ENCODE measurements around the gene PTPRE.

PTPRE gene

DNA sequence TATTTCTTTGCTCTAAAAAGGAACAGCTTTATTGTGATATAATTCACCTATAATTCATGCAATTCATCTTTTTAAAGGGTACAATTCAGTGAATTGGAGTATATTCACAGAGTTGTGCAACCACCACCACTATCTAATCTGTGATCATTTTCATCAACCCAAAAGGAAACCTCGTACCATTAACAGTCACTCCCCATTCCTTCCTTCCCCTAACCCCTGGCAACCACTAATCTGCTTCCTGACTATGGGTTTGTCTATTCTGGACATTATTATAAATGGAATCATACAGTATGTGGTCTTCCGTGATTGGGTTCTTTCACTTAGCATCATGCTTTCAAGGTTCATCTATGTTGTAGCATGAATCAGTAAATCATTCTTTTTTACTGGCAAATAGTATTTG, 167.0 kb downstream of the PTPRE start:
- no peak for DNase-seq (ENCODE audit: low read depth in 1 of 2, low spot score in 1 of 2)
- H3K27ac ChIP-seq (replicated peaks), result no peak overlapping the region
- no peak overlapping the region for H3K4me3 ChIP-seq (replicated peaks; ENCODE audit: insufficient read depth, low read length)
- TF ChIP-seq SPI1 (IDR thresholded peaks at IDR 0.05; ENCODE audit: borderline replicate concordance, low read depth) (no peak), POLR2AphosphoS5 (IDR thresholded peaks at IDR 0.05; ENCODE audit: low read depth) (no peak), GABPA (IDR thresholded peaks at IDR 0.05; ENCODE audit: low read depth) (no peak)
- TF ChIP-seq, protein P1, sequence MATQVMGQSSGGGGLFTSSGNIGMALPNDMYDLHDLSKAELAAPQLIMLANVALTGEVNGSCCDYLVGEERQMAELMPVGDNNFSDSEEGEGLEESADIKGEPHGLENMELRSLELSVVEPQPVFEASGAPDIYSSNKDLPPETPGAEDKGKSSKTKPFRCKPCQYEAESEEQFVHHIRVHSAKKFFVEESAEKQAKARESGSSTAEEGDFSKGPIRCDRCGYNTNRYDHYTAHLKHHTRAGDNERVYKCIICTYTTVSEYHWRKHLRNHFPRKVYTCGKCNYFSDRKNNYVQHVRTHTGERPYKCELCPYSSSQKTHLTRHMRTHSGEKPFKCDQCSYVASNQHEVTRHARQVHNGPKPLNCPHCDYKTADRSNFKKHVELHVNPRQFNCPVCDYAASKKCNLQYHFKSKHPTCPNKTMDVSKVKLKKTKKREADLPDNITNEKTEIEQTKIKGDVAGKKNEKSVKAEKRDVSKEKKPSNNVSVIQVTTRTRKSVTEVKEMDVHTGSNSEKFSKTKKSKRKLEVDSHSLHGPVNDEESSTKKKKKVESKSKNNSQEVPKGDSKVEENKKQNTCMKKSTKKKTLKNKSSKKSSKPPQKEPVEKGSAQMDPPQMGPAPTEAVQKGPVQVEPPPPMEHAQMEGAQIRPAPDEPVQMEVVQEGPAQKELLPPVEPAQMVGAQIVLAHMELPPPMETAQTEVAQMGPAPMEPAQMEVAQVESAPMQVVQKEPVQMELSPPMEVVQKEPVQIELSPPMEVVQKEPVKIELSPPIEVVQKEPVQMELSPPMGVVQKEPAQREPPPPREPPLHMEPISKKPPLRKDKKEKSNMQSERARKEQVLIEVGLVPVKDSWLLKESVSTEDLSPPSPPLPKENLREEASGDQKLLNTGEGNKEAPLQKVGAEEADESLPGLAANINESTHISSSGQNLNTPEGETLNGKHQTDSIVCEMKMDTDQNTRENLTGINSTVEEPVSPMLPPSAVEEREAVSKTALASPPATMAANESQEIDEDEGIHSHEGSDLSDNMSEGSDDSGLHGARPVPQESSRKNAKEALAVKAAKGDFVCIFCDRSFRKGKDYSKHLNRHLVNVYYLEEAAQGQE (IDR thresholded peaks at IDR 0.05; ENCODE audit: insufficient replicate concordance, low read depth), result no peak
- TF ChIP-seq, protein P2, sequence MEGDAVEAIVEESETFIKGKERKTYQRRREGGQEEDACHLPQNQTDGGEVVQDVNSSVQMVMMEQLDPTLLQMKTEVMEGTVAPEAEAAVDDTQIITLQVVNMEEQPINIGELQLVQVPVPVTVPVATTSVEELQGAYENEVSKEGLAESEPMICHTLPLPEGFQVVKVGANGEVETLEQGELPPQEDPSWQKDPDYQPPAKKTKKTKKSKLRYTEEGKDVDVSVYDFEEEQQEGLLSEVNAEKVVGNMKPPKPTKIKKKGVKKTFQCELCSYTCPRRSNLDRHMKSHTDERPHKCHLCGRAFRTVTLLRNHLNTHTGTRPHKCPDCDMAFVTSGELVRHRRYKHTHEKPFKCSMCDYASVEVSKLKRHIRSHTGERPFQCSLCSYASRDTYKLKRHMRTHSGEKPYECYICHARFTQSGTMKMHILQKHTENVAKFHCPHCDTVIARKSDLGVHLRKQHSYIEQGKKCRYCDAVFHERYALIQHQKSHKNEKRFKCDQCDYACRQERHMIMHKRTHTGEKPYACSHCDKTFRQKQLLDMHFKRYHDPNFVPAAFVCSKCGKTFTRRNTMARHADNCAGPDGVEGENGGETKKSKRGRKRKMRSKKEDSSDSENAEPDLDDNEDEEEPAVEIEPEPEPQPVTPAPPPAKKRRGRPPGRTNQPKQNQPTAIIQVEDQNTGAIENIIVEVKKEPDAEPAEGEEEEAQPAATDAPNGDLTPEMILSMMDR (IDR thresholded peaks at IDR 0.05; ENCODE audit: insufficient read depth, low read length), result no peak
- H3K27me3 ChIP-seq (ENCODE audit: insufficient read depth, poor library complexity, severe bottlenecking), result no peaks in the 10 kb centered on the region

DNA sequence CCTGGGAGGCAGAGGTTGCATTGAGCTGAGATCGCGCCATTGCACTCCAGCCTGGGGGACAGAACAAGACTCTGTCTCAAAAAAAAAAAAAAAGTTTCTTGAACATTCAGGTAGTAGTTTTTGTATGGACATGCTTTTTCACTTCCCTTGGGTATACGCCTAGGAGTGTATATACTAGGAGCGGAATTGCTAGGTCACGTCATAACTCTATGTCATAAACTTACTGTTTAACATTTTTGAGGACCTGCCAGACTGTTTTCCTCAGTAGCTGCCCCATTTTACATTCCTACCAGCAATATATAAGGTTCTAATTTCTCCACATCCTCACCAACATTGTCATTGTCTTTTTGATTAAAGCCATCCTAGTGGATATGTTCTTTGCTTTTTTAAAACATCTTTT, 167.7 kb downstream of the PTPRE start:
- TF ChIP-seq, protein P1 (IDR thresholded peaks at IDR 0.05; ENCODE audit: insufficient replicate concordance, low read depth), result no peak
- TF ChIP-seq, protein P2 (IDR thresholded peaks at IDR 0.05; ENCODE audit: insufficient read depth, low read length), result no peak
- no peak for TF ChIP-seq SPI1 (IDR thresholded peaks at IDR 0.05; ENCODE audit: borderline replicate concordance, low read depth)
- no peak for TF ChIP-seq POLR2AphosphoS5 (IDR thresholded peaks at IDR 0.05; ENCODE audit: low read depth)
- Histone ChIP-seq H3K27ac (replicated peaks) (no peak overlapping the region), H3K4me3 (replicated peaks; ENCODE audit: insufficient read depth, low read length) (no peak overlapping the region), H3K27me3 (ENCODE audit: insufficient read depth, poor library complexity, severe bottlenecking) (no peaks in the 10 kb centered on the region)
- no peak for DNase-seq (ENCODE audit: low read depth in 1 of 2, low spot score in 1 of 2)

DNA sequence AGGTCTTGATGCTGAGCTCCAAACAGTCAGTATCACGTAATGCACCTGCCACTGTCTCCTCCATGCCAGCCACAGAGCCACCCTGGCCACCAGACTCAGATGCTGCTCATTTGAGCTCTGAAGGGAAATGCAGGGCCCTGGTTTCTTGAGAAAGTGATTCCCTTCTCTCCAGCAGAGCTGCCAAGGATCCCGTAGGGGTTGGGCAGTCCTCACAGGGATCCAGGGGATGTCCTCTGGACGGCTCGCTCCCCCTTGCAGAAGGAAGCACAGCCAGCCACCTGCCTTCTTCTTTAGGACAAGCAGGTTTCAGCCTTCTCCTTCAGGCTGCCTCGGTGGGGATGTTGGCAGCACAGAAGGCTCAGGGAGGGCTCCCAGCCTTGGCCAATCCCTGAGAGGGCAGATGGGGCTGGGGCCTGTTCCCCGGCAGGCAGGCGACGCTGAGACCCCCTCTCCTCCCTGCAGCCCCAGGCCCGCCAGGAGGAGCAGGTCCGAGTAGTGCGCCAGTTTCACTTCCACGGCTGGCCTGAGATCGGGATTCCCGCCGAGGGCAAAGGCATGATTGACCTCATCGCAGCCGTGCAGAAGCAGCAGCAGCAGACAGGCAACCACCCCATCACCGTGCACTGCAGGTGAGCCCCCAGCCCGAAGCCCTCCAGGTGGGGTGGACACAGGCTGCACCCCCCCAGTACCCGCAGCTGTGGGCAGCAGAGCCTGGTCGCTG, 170.4 kb downstream of the PTPRE start:
- Histone ChIP-seq H3K27ac (replicated peaks) (no peak overlapping the region), H3K4me3 (replicated peaks; ENCODE audit: insufficient read depth, low read length) (no peak overlapping the region), H3K27me3 (ENCODE audit: insufficient read depth, poor library complexity, severe bottlenecking) (no peaks in the 10 kb centered on the region)
- no peak for DNase-seq (ENCODE audit: low read depth in 1 of 2, low spot score in 1 of 2)
- TF ChIP-seq POLR2AphosphoS5 (IDR thresholded peaks at IDR 0.05; ENCODE audit: low read depth) (no peak), SPI1 (IDR thresholded peaks at IDR 0.05; ENCODE audit: borderline replicate concordance, low read depth) (no peak), GABPA (IDR thresholded peaks at IDR 0.05; ENCODE audit: low read depth) (no peak)
- TF ChIP-seq, protein P2 (IDR thresholded peaks at IDR 0.05; ENCODE audit: insufficient read depth, low read length), result no peak
- TF ChIP-seq, protein P1 (IDR thresholded peaks at IDR 0.05; ENCODE audit: insufficient replicate concordance, low read depth), result no peak

Data from HL-60 (cell line).